Measurements from ENCODE around the gene PCMTD2.

DNA sequence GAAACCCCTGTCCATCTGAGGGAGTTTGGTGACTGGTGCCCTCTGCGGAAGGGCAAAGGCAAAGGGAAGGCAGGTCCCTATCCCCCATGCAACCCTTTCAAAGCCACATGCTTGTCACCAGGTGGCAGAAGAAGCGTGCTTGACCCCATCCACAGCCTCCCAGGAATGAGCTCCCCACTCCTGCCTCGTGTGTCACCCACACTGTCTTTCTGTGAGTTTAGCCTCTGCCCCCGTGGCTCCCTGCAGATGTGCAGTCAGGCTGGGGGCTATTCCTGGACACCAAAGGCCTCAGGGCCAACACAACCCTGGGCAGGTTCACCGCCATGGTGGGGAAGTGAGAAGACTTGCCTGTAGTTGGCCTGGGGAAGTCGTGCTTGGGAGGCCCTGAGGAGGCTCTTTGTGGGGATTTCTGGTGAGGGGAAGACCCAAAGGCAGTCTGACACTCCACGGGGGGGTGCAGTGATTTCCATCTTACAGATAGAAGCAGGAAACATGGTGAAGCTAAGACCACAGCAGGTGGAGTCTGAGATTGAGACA is 16.6 kb upstream of the PCMTD2 start:
- no peak for TF ChIP-seq EZH2 (IDR thresholded peaks at IDR 0.05; ENCODE audit: low read depth, low read length, severe bottlenecking)
- TF ChIP-seq, protein P1, sequence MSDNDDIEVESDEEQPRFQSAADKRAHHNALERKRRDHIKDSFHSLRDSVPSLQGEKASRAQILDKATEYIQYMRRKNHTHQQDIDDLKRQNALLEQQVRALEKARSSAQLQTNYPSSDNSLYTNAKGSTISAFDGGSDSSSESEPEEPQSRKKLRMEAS (IDR thresholded peaks at IDR 0.05): no peak
- TF ChIP-seq POLR2AphosphoS5 (IDR thresholded peaks at IDR 0.05; ENCODE audit: low read depth, low read length): no peak
- TF ChIP-seq, protein P2, sequence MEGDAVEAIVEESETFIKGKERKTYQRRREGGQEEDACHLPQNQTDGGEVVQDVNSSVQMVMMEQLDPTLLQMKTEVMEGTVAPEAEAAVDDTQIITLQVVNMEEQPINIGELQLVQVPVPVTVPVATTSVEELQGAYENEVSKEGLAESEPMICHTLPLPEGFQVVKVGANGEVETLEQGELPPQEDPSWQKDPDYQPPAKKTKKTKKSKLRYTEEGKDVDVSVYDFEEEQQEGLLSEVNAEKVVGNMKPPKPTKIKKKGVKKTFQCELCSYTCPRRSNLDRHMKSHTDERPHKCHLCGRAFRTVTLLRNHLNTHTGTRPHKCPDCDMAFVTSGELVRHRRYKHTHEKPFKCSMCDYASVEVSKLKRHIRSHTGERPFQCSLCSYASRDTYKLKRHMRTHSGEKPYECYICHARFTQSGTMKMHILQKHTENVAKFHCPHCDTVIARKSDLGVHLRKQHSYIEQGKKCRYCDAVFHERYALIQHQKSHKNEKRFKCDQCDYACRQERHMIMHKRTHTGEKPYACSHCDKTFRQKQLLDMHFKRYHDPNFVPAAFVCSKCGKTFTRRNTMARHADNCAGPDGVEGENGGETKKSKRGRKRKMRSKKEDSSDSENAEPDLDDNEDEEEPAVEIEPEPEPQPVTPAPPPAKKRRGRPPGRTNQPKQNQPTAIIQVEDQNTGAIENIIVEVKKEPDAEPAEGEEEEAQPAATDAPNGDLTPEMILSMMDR (IDR thresholded peaks at IDR 0.05; ENCODE audit: control extremely low read depth in 1 of 3, insufficient read depth in 1 of 3, low read depth in 1 of 3, low read length in 3 of 3): no peak
- no peak for TF ChIP-seq POLR2A (IDR thresholded peaks at IDR 0.05; ENCODE audit: control extremely low read depth in 1 of 2, low read depth in 2 of 2, low read length in 2 of 2)
- no peak for TF ChIP-seq SP2 (IDR thresholded peaks at IDR 0.05; ENCODE audit: low read length)
- TF ChIP-seq ZNF274 (IDR thresholded peaks at IDR 0.05; ENCODE audit: borderline replicate concordance, extremely low read depth, low read length): no peak
- no peak for TF ChIP-seq JUN (IDR thresholded peaks at IDR 0.05; ENCODE audit: low read depth, low read length)
- no peak for TF ChIP-seq FOSL1 (IDR thresholded peaks at IDR 0.05; ENCODE audit: insufficient read depth, low read depth, low read length)
